CD8-positive, alpha-beta memory T cell (primary cell): Measurements from ENCODE around the gene PCDHA7. TPM values are rescaled to one million over a fixed set of nuclear protein-coding genes. Genes with fewer than 3 reads are reported as not detected.
A peak's percentile ranks its signal among the peaks of the same experiment; 100 is the strongest.
"Not testable (repeated sequence)": the region's sequence is repeated elsewhere in the genome, so short reads cannot be mapped to it uniquely, and the experiment has no call there.

Source experiments
- CTCF ChIA-PET: fragments of 350-600 bp; sonication (Branson Sonifier 250); formaldehyde crosslinking; loops from one replicate; lab custom pipeline; 2021; ENCODE audit warnings: antibody characterized with exemption; lab: Charles Lee
- POLR2A ChIA-PET: fragments of 350-600 bp; sonication (Branson Sonifier 250); formaldehyde crosslinking; loops from one replicate; lab custom pipeline; 2021; ENCODE audit warnings: antibody characterized with exemption; lab: Charles Lee
- DNase-seq, 5 donors: peaks; one replicate each; pipeline versions ENCODE4 v3.0.0 to v3.0.0-alpha.2; 2020 to 2022; ENCODE audit warnings: mixed read lengths in 1 of 5
- H3K27ac ChIP-seq: one replicate; pipeline ENCODE4 v1.7.0; 2013; ENCODE audit warnings: low read depth, mild to moderate bottlenecking, low read length, moderate library complexity
- H3K27me3 ChIP-seq: 2 replicates; pipeline ENCODE4 v1.7.0; 2013; ENCODE audit warnings: low read length, mild to moderate bottlenecking; ENCODE audit not compliant: insufficient read depth, poor library complexity, severe bottlenecking
- H3K36me3 ChIP-seq: 2 replicates; pipeline ENCODE4 v1.7.0; 2013; ENCODE audit warnings: mild to moderate bottlenecking, low read length, moderate library complexity; ENCODE audit not compliant: insufficient read depth
- H3K4me1 ChIP-seq: 2 replicates; pipeline ENCODE4 v1.7.0; 2013; ENCODE audit warnings: mild to moderate bottlenecking, low read length, moderate library complexity; ENCODE audit not compliant: insufficient read depth
- H3K4me3 ChIP-seq: 2 replicates; pipeline ENCODE4 v1.7.0; 2013; ENCODE audit warnings: mild to moderate bottlenecking, low read length
- H3K9me3 ChIP-seq: 2 replicates; pipeline ENCODE4 v1.7.0; 2013; ENCODE audit warnings: mild to moderate bottlenecking, low read length
- H3K27ac Mint-ChIP-seq, 8 donors: one replicate each; pipeline ENCODE4 v1.8.0; 2020 to 2021; ENCODE audit warnings: mixed read lengths in 8 of 8, mild to moderate bottlenecking in 6 of 8, inconsistent platforms in 3 of 8, moderate library complexity in 3 of 8
- H3K27me3 Mint-ChIP-seq, 2 donors: one replicate each; pipeline ENCODE4 v1.8.0; 2020 to 2021; ENCODE audit warnings: mixed read lengths in 2 of 2, mild to moderate bottlenecking in 1 of 2, moderate library complexity in 1 of 2
- H3K36me3 Mint-ChIP-seq, 3 donors: one replicate each; pipeline ENCODE4 v1.8.0; 2020 to 2021; ENCODE audit warnings: mixed read lengths in 3 of 3, inconsistent platforms in 1 of 3, mild to moderate bottlenecking in 1 of 3
- H3K4me1 Mint-ChIP-seq, 3 donors: one replicate each; pipeline ENCODE4 v1.8.0; 2020 to 2021; ENCODE audit warnings: mixed read lengths in 3 of 3, inconsistent platforms in 1 of 3, mild to moderate bottlenecking in 1 of 3
- H3K4me3 Mint-ChIP-seq, 7 donors: one replicate each; pipeline ENCODE4 v1.8.0; 2020 to 2021; ENCODE audit warnings: mixed read lengths in 7 of 7, mild to moderate bottlenecking in 6 of 7, moderate library complexity in 4 of 7, inconsistent platforms in 2 of 7
- H3K9me3 Mint-ChIP-seq, 5 donors: one replicate each; pipeline ENCODE4 v1.8.0; 2020 to 2022; ENCODE audit warnings: mixed read lengths in 5 of 5, mild to moderate bottlenecking in 3 of 5, moderate library complexity in 2 of 5, inconsistent platforms in 1 of 5
- polyA plus RNA-seq: library from polyadenylated mRNA; unstranded; fragments of 300-500 nt; fragmentation: Illumina TruSeq; gene quantifications from one replicate; pipeline ENCODE4 v1.2.3, GENCODE V29; 2021
- total RNA-seq, 2 experiments: library from RNA; stranded (reverse); gene quantifications; one replicate each; pipeline ENCODE4 v1.2.3, GENCODE V29; 2021

Gene PCDHA7
- total and polyA plus RNA-seq, 3 experiments from 2014 or later, result not detected

DNA sequence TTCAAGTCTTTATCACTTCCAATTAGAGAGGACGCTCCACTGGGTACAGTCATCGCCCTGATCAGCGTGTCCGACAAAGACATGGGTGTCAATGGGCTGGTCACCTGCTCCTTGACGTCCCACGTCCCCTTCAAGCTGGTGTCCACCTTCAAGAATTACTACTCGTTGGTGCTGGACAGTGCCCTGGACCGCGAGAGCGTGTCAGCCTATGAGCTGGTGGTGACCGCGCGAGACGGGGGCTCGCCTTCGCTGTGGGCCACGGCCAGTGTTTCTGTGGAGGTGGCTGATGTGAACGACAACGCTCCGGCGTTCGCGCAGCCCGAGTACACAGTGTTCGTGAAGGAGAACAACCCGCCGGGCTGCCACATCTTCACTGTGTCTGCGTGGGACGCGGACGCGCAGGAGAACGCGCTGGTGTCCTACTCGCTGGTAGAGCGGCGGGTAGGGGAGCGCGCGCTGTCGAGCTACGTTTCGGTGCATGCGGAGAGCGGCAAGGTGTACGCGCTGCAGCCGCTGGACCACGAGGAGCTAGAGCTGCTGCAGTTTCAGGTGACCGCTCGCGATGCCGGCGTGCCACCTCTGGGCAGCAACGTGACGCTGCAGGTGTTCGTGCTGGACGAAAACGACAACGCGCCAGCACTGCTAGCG lies 25.7 kb upstream of the PCDHA7 start:
- CTCF ChIA-PET, result not testable (repeated sequence)

GRCh38 chr5:140808889-140809291 lies 25.2 kb upstream of the PCDHA7 start:
- H3K27me3 ChIP-seq, result no peaks in the 10 kb centered on the region
- no peak overlapping the region for H3K4me3 ChIP-seq
- no peak overlapping the region for H3K27ac Mint-ChIP-seq
- H3K4me1 Mint-ChIP-seq, result no peaks in the 10 kb centered on the region
- H3K4me3 Mint-ChIP-seq, result no peak overlapping the region
- H3K27ac ChIP-seq, result no peak overlapping the region
- peaks cover 0 to 1% (median 0%) of the 10 kb centered on the region in 3 donors for H3K36me3 Mint-ChIP-seq
- H3K36me3 ChIP-seq, result no peaks in the 10 kb centered on the region
- ChIA-PET POLR2A (no interaction called here), CTCF (no interaction called here)
- H3K27me3 Mint-ChIP-seq, result peaks cover 9 to 35% of the 10 kb centered on the region in 2 donors
- no peaks in the 10 kb centered on the region for H3K4me1 ChIP-seq
- peaks cover 14 to 49% (median 38%) of the 10 kb centered on the region in 5 donors for H3K9me3 Mint-ChIP-seq
- H3K9me3 ChIP-seq, result no peaks in the 10 kb centered on the region
- no peak for DNase-seq

More for the DNA sequence above, 25.7 kb upstream of the PCDHA7 start:
- POLR2A ChIA-PET, H3K4me3 ChIP-seq, H3K27me3 ChIP-seq, H3K27ac ChIP-seq, H3K4me1 Mint-ChIP-seq, H3K4me1 ChIP-seq, H3K36me3 ChIP-seq, H3K36me3 Mint-ChIP-seq, H3K27ac Mint-ChIP-seq, DNase-seq, H3K4me3 Mint-ChIP-seq, H3K9me3 ChIP-seq: not testable (repeated sequence)
- H3K27me3 Mint-ChIP-seq, result peaks cover 9 to 38% of the 10 kb centered on the region in 2 donors
- H3K9me3 Mint-ChIP-seq, result peaks cover 19 to 54% (median 44%) of the 10 kb centered on the region in 5 donors

- Histone ChIP-seq H3K27ac (no peak within 1 kb of the TSS), H3K4me3 (no peak within 1 kb of the TSS), H3K36me3 (no peaks in the 10 kb centered on the region), H3K4me1 (no peaks in the 10 kb centered on the region), H3K9me3 (no peaks in the 10 kb centered on the region), H3K27me3 (no peaks in the 10 kb centered on the region)
- ChIA-PET CTCF (no interaction called here), POLR2A (no interaction called here)
- Mint-ChIP-seq H3K4me1 (no peaks in the 10 kb centered on the region), H3K36me3 (no peaks in the 10 kb centered on the region), H3K27me3 (peaks cover 14 to 31% of the 10 kb centered on the region in 2 donors), H3K27ac (no peak within 1 kb of the TSS), H3K9me3 (peaks cover 12 to 30% (median 20%) of the 10 kb centered on the region in 5 donors), H3K4me3 (no peak within 1 kb of the TSS)
- DNase-seq, result no peak
Measured at GRCh38 chr5:140821375-140822280, 12.4 kb upstream of the PCDHA7 start, which contains the start of gene PCDHA5. TSS of gene PCDHA5 (plus strand) at chr5:140821613.

DNA sequence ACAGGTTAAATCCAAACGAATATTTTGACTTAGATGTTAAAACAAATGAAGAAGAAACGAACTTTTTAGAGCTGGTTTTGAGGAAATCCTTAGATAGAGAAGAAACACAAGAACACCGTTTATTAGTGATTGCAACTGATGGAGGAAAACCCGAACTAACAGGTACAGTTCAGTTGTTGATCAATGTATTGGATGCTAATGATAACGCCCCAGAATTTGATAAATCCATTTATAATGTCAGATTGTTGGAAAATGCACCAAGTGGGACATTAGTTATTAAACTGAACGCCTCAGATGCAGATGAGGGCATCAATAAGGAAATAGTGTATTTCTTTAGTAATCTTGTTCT lies 11.8 kb upstream of the PCDHA7 start:
- Histone ChIP-seq H3K27me3 (no peaks in the 10 kb centered on the region), H3K36me3 (no peaks in the 10 kb centered on the region), H3K4me3 (no peak overlapping the region), H3K9me3 (no peaks in the 10 kb centered on the region), H3K4me1 (no peaks in the 10 kb centered on the region), H3K27ac (no peak overlapping the region)
- CTCF ChIA-PET, result no interaction called here
- Mint-ChIP-seq H3K27me3 (peaks cover 20 to 37% of the 10 kb centered on the region in 2 donors), H3K4me1 (no peaks in the 10 kb centered on the region), H3K36me3 (peaks cover 0 to 5% (median 0%) of the 10 kb centered on the region in 3 donors), H3K9me3 (peaks cover 9 to 34% (median 23%) of the 10 kb centered on the region in 5 donors), H3K4me3 (no peak overlapping the region), H3K27ac (no peak overlapping the region)
- POLR2A ChIA-PET, result no interaction called here
- no peak for DNase-seq

- H3K9me3 Mint-ChIP-seq, result peaks cover 13 to 27% (median 26%) of the 10 kb centered on the region in 5 donors
- CTCF ChIA-PET, H3K27ac Mint-ChIP-seq, H3K4me3 ChIP-seq, H3K36me3 ChIP-seq, H3K27me3 ChIP-seq, POLR2A ChIA-PET, H3K4me1 Mint-ChIP-seq, H3K4me1 ChIP-seq, H3K27ac ChIP-seq, H3K36me3 Mint-ChIP-seq, H3K4me3 Mint-ChIP-seq, DNase-seq, H3K9me3 ChIP-seq: not testable (repeated sequence)
- H3K27me3 Mint-ChIP-seq, result peaks cover 20 to 35% of the 10 kb centered on the region in 2 donors
Measured at GRCh38 chr5:140822969-140823368, 11.1 kb upstream of the PCDHA7 start.

GRCh38 chr5:140823475-140823874 lies 10.6 kb upstream of the PCDHA7 start:
- H3K4me1 ChIP-seq, result no peaks in the 10 kb centered on the region
- no peak for DNase-seq
- peaks cover 19 to 32% of the 10 kb centered on the region in 2 donors for H3K27me3 Mint-ChIP-seq

DNA sequence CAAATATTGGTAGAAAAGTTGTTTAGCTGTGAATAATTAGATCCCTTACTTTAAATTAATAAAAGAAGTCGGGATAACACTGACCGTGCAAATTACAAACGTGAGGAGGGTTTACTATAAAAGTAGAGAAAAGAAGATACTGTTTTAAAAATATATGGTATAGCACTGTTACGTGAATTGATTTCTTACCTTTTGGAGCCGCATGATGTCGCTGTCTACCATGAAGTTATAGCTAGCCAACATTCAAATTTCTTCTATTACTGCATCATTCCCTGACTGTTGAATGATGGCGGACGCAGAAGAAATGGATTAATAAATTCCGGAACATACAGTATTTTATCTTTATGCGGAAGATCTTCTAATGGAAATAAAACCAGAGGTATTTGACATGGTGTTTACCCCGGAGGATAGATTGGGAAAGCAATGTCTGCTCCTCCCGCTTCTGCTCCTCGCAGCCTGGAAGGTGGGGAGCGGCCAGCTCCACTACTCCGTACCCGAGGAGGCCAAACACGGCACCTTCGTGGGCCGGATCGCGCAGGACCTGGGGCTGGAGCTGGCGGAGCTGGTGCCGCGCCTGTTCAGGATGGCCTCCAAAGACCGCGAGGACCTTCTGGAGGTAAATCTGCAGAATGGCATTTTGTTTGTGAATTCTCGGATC lies 6.2 kb upstream of the PCDHA7 start, which contains the start of gene PCDHA6:
Gene PCDHA6, plus strand, starts transcription at position 257 of the 658 bp plus-strand sequence. Its CDS starts 132 bp downstream, at position 389.
- no peak within 1 kb of the TSS for H3K27ac ChIP-seq
- H3K36me3 ChIP-seq, result no peaks in the 10 kb centered on the region
- Mint-ChIP-seq H3K27me3 (peaks cover 21 to 47% of the 10 kb centered on the region in 2 donors), H3K4me3 (no peak within 1 kb of the TSS), H3K4me1 (no peaks in the 10 kb centered on the region), H3K9me3 (peaks cover 14 to 39% (median 27%) of the 10 kb centered on the region in 5 donors), H3K36me3 (peaks cover 0 to 12% (median 0%) of the 10 kb centered on the region in 3 donors), H3K27ac (peak within 1 kb of the TSS in 1 of 8 donors; percentile 42)
- no peaks in the 10 kb centered on the region for H3K27me3 ChIP-seq
- H3K4me3 ChIP-seq, result no peak within 1 kb of the TSS
- no peaks in the 10 kb centered on the region for H3K9me3 ChIP-seq
- CTCF ChIA-PET, result no interaction called here
- DNase-seq, result no peak
- POLR2A ChIA-PET, result no interaction called here
- no peaks in the 10 kb centered on the region for H3K4me1 ChIP-seq

More at GRCh38 chr5:140823475-140823874, 10.6 kb upstream of the PCDHA7 start:
- ChIA-PET CTCF (no interaction called here), POLR2A (no interaction called here)
- no peaks in the 10 kb centered on the region for H3K4me1 Mint-ChIP-seq
- Histone ChIP-seq H3K27me3 (no peaks in the 10 kb centered on the region), H3K9me3 (no peaks in the 10 kb centered on the region), H3K4me3 (no peak overlapping the region), H3K36me3 (no peaks in the 10 kb centered on the region), H3K27ac (no peak overlapping the region)
- H3K4me3 Mint-ChIP-seq, result no peak overlapping the region
- H3K27ac Mint-ChIP-seq, result no peak overlapping the region
- peaks cover 11 to 28% (median 27%) of the 10 kb centered on the region in 5 donors for H3K9me3 Mint-ChIP-seq
- H3K36me3 Mint-ChIP-seq, result peaks cover 0 to 8% (median 0%) of the 10 kb centered on the region in 3 donors
